Epithelial cell of esophagus (primary cell): ENCODE results near the gene COL4A2.

Experiments used
- DNase-seq: peaks from one replicate; pipeline ENCODE4 v3.0.0; 2010; ENCODE audit warnings: low read depth
- H3K4me3 ChIP-seq: 2 replicates; pipeline ENCODE4 v1.5.1; 2011; ENCODE audit warnings: mild to moderate bottlenecking, low read length, control low read depth
- CTCF ChIP-seq: IDR thresholded peaks from 2 replicates; pipeline ENCODE4 v1.5.1; 2011; ENCODE audit warnings: low read depth, mild to moderate bottlenecking, low read length, control low read depth, inconsistent platforms; ENCODE audit not compliant: insufficient read depth; ENCODE audit errors: missing control alignments

The COL4A2 gene

GRCh38 chr13:110373617-110374016 lies 66.5 kb downstream of the COL4A2 start:
- no peak for TF ChIP-seq CTCF
- no peak for DNase-seq
- H3K4me3 ChIP-seq: no peak overlapping the region

GRCh38 chr13:110374431-110375370 lies 67.6 kb downstream of the COL4A2 start:
- DNase-seq: no peak
- no peak for TF ChIP-seq CTCF
- no peak overlapping the region for H3K4me3 ChIP-seq

- DNase-seq: no peak
- no peak overlapping the region for H3K4me3 ChIP-seq
- no peak for TF ChIP-seq CTCF
Observed at GRCh38 chr13:110376120-110376519, 69.0 kb downstream of the COL4A2 start.

- no peak for DNase-seq
- TF ChIP-seq CTCF: no peak
- no peak overlapping the region for H3K4me3 ChIP-seq
Observed at GRCh38 chr13:110377178-110377825, 70.2 kb downstream of the COL4A2 start.

- no peak for DNase-seq
- H3K4me3 ChIP-seq: no peak overlapping the region
- no peak for TF ChIP-seq CTCF
Observed at GRCh38 chr13:110377826-110378201, 70.7 kb downstream of the COL4A2 start.

GRCh38 chr13:110379358-110379757 lies 72.3 kb downstream of the COL4A2 start:
- TF ChIP-seq CTCF: no peak
- DNase-seq: no peak
- H3K4me3 ChIP-seq: no peak overlapping the region
